B cell (primary cell): ENCODE data around the gene TPST2. TPM values are rescaled to one million over a fixed set of nuclear protein-coding genes. Genes with fewer than 3 reads are reported as not detected.

Experiments used
- ATAC-seq: fragments of 200-7000 bp; cut with Tn5 transposase; one replicate; pipeline ENCODE4 v1.10.0; 2021; ENCODE audit warnings: low read depth, mild to moderate bottlenecking, moderate number of reproducible peaks, moderate library complexity
- CTCF ChIA-PET: fragments of 350-600 bp; sonication (Branson Sonifier 250); formaldehyde crosslinking; loops from one replicate; lab custom pipeline; 2021; ENCODE audit warnings: antibody characterized with exemption, inconsistent platforms; lab: Charles Lee
- POLR2A ChIA-PET: fragments of 350-600 bp; sonication (Branson Sonifier 250); formaldehyde crosslinking; loops from one replicate; lab custom pipeline; 2021; ENCODE audit warnings: antibody characterized with exemption; lab: Charles Lee
- DNase-seq: peaks from one replicate; pipeline ENCODE4 v3.0.0; 2013
- H2AFZ ChIP-seq: 2 replicates; pipeline ENCODE4 v1.6.1; 2012; ENCODE audit warnings: mild to moderate bottlenecking, low read depth, low read length; ENCODE audit not compliant: insufficient read depth, poor library complexity, severe bottlenecking
- H3K27ac ChIP-seq, 2 donors: 1 replicate in 1 of 2; 2 replicates in 1 of 2; pipeline ENCODE4 v1.5.1; 2012 to 2013; ENCODE audit warnings: low read length in 2 of 2, mild to moderate bottlenecking in 2 of 2, moderate library complexity in 1 of 2
- H3K27me3 ChIP-seq, 4 experiments: fragments of 200-600 bp in 1 of 4; sonication (generic) in 1 of 4; replicated peaks in 1 of 4; 1 replicate in 2 of 4; 2 replicates in 2 of 4; pipeline versions ENCODE4 v1.6.1 to v1.7.0; 2013 to 2016; ENCODE audit warnings: low read length in 3 of 4, mild to moderate bottlenecking in 2 of 4, mixed read lengths in 1 of 4, moderate library complexity in 1 of 4; ENCODE audit not compliant: insufficient read depth in 4 of 4, control insufficient read depth in 3 of 4; ENCODE audit errors: control extremely low read depth in 1 of 4
- H3K36me3 ChIP-seq, 2 experiments: replicated peaks in 1 of 2; 1 replicate in 1 of 2; 2 replicates in 1 of 2; pipeline versions ENCODE4 v1.6.1 to v1.7.1; 2013; ENCODE audit warnings: low read length in 1 of 2; ENCODE audit not compliant: insufficient read depth in 2 of 2, control insufficient read depth in 1 of 2; ENCODE audit errors: control extremely low read depth in 1 of 2, extremely low read depth in 1 of 2
- H3K4me1 ChIP-seq, 2 donors: fragments of 200-600 bp in 1 of 2; sonication (generic) in 1 of 2; 1 replicate in 1 of 2; 2 replicates in 1 of 2; pipeline versions ENCODE4 v1.5.1 to v1.6.1; 2013 to 2017; ENCODE audit warnings: low read length in 2 of 2; ENCODE audit not compliant: control insufficient read depth in 2 of 2, insufficient read depth in 2 of 2
- H3K4me2 ChIP-seq: replicated peaks from 2 replicates; pipeline ENCODE3; 2012; ENCODE audit warnings: mild to moderate bottlenecking, low read depth, low read length; ENCODE audit not compliant: poor library complexity, severe bottlenecking
- H3K4me3 ChIP-seq, 5 experiments: fragments of 200-600 bp in 1 of 5; sonication (generic) in 1 of 5; 1 replicate in 3 of 5; 2 replicates in 2 of 5; pipeline versions ENCODE4 v1.5.1 to v1.7.0; 2011 to 2016; ENCODE audit warnings: low read length in 4 of 5, mild to moderate bottlenecking in 4 of 5, low read depth in 2 of 5, control low read depth in 1 of 5, moderate library complexity in 1 of 5; ENCODE audit not compliant: insufficient read depth in 1 of 5; ENCODE audit errors: control extremely low read depth in 1 of 5, extremely low read depth in 1 of 5
- H3K79me2 ChIP-seq: fragments of 200-600 bp; sonication (generic); one replicate; pipeline ENCODE4 v1.6.0; 2016; ENCODE audit warnings: low read length; ENCODE audit not compliant: control insufficient read depth, insufficient read depth
- H3K9ac ChIP-seq: fragments of 200-600 bp; sonication (generic); 2 replicates; pipeline ENCODE4 v1.6.1; 2017; ENCODE audit warnings: mild to moderate bottlenecking, low read length, moderate library complexity
- H3K9me3 ChIP-seq, 3 donors: one replicate each; pipeline versions ENCODE4 v1.6.1 to v1.7.1; 2013; ENCODE audit warnings: low read length in 2 of 3; ENCODE audit not compliant: control insufficient read depth in 2 of 3, insufficient read depth in 1 of 3; ENCODE audit errors: control extremely low read depth in 1 of 3
- H4K20me1 ChIP-seq: 2 replicates; pipeline ENCODE4 v1.6.0; 2012; ENCODE audit warnings: mild to moderate bottlenecking, low read length; ENCODE audit not compliant: insufficient read depth, control insufficient read depth, poor library complexity, severe bottlenecking
- H3K27ac Mint-ChIP-seq: one replicate; pipeline ENCODE4 v1.8.0; 2021; ENCODE audit warnings: mixed read lengths
- H3K27me3 Mint-ChIP-seq: one replicate; pipeline ENCODE4 v1.8.0; 2021; ENCODE audit warnings: mixed read lengths
- H3K4me1 Mint-ChIP-seq: one replicate; pipeline ENCODE4 v1.8.0; 2021; ENCODE audit warnings: mixed read lengths
- H3K4me3 Mint-ChIP-seq: one replicate; pipeline ENCODE4 v1.8.0; 2021; ENCODE audit warnings: mixed read lengths
- H3K9me3 Mint-ChIP-seq: one replicate; pipeline ENCODE4 v1.8.0; 2022; ENCODE audit warnings: mixed read lengths; ENCODE audit not compliant: insufficient read depth
- EZH2 ChIP-seq: IDR thresholded peaks from 2 replicates; pipeline ENCODE4 v1.6.1; 2012; ENCODE audit warnings: borderline replicate concordance, low read depth, mild to moderate bottlenecking, moderate library complexity, low read length; ENCODE audit not compliant: insufficient read depth, poor library complexity, severe bottlenecking
- WGBS: methylation state at CpG from one replicate; pipeline ENCODE4 v1.1.5; 2013; ENCODE audit warnings: missing lambda C conversion rate; ENCODE audit not compliant: insufficient coverage; 5-methylcytosine and 5-hydroxymethylcytosine counted together
- intact Hi-C: fragments of 100-400 bp; cut with micrococcal nuclease; formaldehyde crosslinking; loops from one replicate; pipeline ENCODE4 v1.10.0; 2022
- polyA plus RNA-seq: library from polyadenylated mRNA; depleted of rRNA; stranded (reverse); fragments of >200 nt; gene quantifications from 2 replicates; pipeline ENCODE4 v1.2.3, GENCODE V29; 2012
- total RNA-seq, 2 donors: library from RNA; stranded (reverse); fragments of 120-200 nt in 1 of 2; gene quantifications; 1 replicate in 1 of 2; 2 replicates in 1 of 2; pipeline versions ENCODE4 v1.2.3 to v1.2.4, GENCODE V29; 2013 to 2022
- TF ChIP-seq, protein P1 (sequence below): fragments of 200-600 bp; IDR thresholded peaks from one replicate; pipeline ENCODE4 v1.8.0; 2022; ENCODE audit warnings: antibody characterized with exemption, mild to moderate bottlenecking

Gene TPST2
- total and polyA plus RNA-seq, 2 donors (not counting 1 experiment from before 2014, with no cell fraction given), result 16.6 to 43.1 TPM

DNA sequence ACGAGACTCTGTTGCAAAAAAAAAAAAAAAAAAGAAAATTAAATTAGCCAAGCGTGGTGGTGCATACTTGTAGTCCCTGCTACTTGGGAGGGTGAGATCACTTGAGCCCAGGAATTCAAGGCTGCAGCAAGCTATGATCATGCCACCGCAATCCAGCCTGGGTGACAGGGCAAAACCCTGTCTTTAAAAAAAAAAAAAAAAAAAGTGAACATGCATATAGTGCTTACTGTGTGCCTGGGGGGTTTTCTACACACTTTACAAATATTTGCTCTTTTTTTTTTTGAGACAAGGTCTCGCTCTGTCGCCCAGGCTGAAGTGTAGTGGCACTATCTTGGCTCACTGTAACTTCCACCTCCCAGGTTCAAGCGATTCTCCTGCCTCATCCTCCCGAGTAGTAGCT lies 12.9 kb downstream of the TPST2 start:
- no peak overlapping the region for H3K4me3 Mint-ChIP-seq
- peaks cover 0 to 3% of the 10 kb centered on the region in 2 experiments for H3K36me3 ChIP-seq
- peaks cover 39% of the 10 kb centered on the region for H3K79me2 ChIP-seq
- no peaks in the 10 kb centered on the region for H3K9me3 Mint-ChIP-seq
- peaks cover 63% of the 10 kb centered on the region for H3K4me1 Mint-ChIP-seq
- WGBS, result no CpG with 5 or more reads among the region's 7 CpGs
- no peaks in the 10 kb centered on the region for H3K27me3 ChIP-seq
- no peak overlapping the region for H2AFZ ChIP-seq
- H3K27ac Mint-ChIP-seq, result no peak overlapping the region
- intact Hi-C loops, result loop anchor here (5.0 kb wide), 1 partner anchor 40 kb away; no protein-coding TSS in a partner anchor
- CTCF ChIA-PET, result interaction anchor here (1.3 to 2.5 kb wide), 2 partner anchors 12 to 89 kb away, joined by 3 to 7 read pairs; no protein-coding TSS in a partner anchor
- H3K9ac ChIP-seq, result no peak overlapping the region
- H3K4me3 ChIP-seq, result no peak overlapping the region
- TF ChIP-seq, protein P1, sequence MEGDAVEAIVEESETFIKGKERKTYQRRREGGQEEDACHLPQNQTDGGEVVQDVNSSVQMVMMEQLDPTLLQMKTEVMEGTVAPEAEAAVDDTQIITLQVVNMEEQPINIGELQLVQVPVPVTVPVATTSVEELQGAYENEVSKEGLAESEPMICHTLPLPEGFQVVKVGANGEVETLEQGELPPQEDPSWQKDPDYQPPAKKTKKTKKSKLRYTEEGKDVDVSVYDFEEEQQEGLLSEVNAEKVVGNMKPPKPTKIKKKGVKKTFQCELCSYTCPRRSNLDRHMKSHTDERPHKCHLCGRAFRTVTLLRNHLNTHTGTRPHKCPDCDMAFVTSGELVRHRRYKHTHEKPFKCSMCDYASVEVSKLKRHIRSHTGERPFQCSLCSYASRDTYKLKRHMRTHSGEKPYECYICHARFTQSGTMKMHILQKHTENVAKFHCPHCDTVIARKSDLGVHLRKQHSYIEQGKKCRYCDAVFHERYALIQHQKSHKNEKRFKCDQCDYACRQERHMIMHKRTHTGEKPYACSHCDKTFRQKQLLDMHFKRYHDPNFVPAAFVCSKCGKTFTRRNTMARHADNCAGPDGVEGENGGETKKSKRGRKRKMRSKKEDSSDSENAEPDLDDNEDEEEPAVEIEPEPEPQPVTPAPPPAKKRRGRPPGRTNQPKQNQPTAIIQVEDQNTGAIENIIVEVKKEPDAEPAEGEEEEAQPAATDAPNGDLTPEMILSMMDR, result no peak
- no peak overlapping the region for H3K27ac ChIP-seq
- H4K20me1 ChIP-seq, result no peaks in the 10 kb centered on the region
- H3K4me2 ChIP-seq, result no peak overlapping the region
- ATAC-seq (no peak), DNase-seq (no peak)
- POLR2A ChIA-PET, result no interaction called here
- no peaks in the 10 kb centered on the region for H3K27me3 Mint-ChIP-seq
- no peaks in the 10 kb centered on the region for H3K9me3 ChIP-seq
- peaks cover 33 to 46% of the 10 kb centered on the region in 2 donors for H3K4me1 ChIP-seq

DNA sequence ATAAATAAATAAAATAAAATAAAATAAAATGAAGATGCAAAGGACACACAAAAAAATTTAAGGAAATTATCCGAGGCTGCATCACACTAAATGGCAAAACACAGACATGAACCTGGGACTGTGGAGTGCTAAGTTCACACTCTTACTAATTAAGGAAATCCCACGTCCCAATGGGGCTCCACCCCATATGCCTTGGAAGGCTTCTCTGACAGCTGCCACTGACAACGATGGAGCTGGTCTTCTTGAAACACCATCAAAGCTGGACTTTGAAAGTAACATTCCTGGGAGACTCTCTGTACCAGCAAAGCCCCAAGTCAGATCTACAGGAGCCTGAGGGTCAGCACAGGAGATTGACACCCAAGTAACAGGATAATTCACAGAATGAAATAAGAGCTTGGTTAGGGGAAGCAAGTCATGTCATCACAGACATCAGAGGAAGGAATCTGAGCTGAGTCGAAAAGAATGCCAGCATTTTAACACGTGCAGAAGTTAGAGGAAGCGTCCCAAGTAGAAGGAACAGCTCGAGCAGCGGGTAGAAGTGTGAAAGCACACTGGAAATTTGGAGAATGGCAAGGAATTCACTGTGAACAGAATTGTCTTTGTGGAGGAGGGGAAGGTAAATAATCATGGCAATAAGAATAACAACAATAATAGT lies 13.8 kb downstream of the TPST2 start:
- POLR2A ChIA-PET, result no interaction called here
- Histone ChIP-seq H3K27ac (peak overlapping the region in 1 of 2 donors; percentile 13), H4K20me1 (no peaks in the 10 kb centered on the region)

More for the DNA sequence above, 13.8 kb downstream of the TPST2 start:
- TF ChIP-seq EZH2, result no peak
- TF ChIP-seq, protein P1, result no peak
- Histone ChIP-seq H3K4me3 (no peak overlapping the region), H3K4me2 (no peak overlapping the region), H3K4me1 (peaks cover 33 to 46% of the 10 kb centered on the region in 2 donors), H3K79me2 (peaks cover 39% of the 10 kb centered on the region), H3K9me3 (no peaks in the 10 kb centered on the region), H2AFZ (no peak overlapping the region), H3K27me3 (no peaks in the 10 kb centered on the region), H3K9ac (no peak overlapping the region), H3K36me3 (no peaks in the 10 kb centered on the region)
- intact Hi-C loops, result loop anchor here (5.0 kb wide), 1 partner anchor 39 kb away; no protein-coding TSS in a partner anchor
- ATAC-seq (no peak), DNase-seq (no peak)
- Mint-ChIP-seq H3K4me3 (no peak overlapping the region), H3K27me3 (no peaks in the 10 kb centered on the region), H3K27ac (no peak overlapping the region), H3K9me3 (no peaks in the 10 kb centered on the region), H3K4me1 (peaks cover 66% of the 10 kb centered on the region)
- WGBS, result 42% methylated on average over 8 of the region's 8 CpGs
- CTCF ChIA-PET, result interaction anchor here (1.3 to 2.5 kb wide), 2 partner anchors 12 to 90 kb away, joined by 3 to 7 read pairs; no protein-coding TSS in a partner anchor
